GM12878 (cell line): ENCODE data around the gene RHEX. TPM values are rescaled to one million over a fixed set of nuclear protein-coding genes. Genes with fewer than 3 reads are reported as not detected.

Experiments used
- ATAC-seq: fragments of 200-7000 bp; cut with Tn5 transposase; 3 replicates; pipeline ENCODE4 v1.9.1; 2020; ENCODE audit warnings: mild to moderate bottlenecking, moderate library complexity
- BruUV-seq: library from RNA; stranded (reverse); fragments of 400-500 nt; replicated peaks from 2 replicates; lab custom pipeline; 2021; lab: Mats Ljungman, UMichigan
- CTCF ChIA-PET: fragments of 300-600 bp; sonication (Branson Sonifier 250); formaldehyde crosslinking; extraction: SDS; loops from one replicate; lab custom pipeline; 2021; ENCODE audit warnings: inconsistent platforms; lab: Yijun Ruan, JAX
- POLR2A ChIA-PET: fragments of 350-600 bp; formaldehyde crosslinking; extraction: SDS; loops from one replicate; lab custom pipeline; 2021; ENCODE audit warnings: inconsistent platforms; lab: Charles Lee
- RAD21 ChIA-PET: fragments of 300-600 bp; sonication (Branson Sonifier 250); formaldehyde crosslinking; loops from one replicate; lab custom pipeline; 2023; ENCODE audit warnings: antibody characterized with exemption; ENCODE audit not compliant: unreplicated experiment; lab: Charles Lee
- SMC1A ChIA-PET: fragments of 300-600 bp; sonication (Branson Sonifier 250); formaldehyde crosslinking; loops from one replicate; lab custom pipeline; 2023; ENCODE audit not compliant: unreplicated experiment, uncharacterized antibody; lab: Charles Lee
- DNase-seq: peaks from one replicate; pipeline ENCODE4 v3.0.0-alpha.2; 2011; ENCODE audit warnings: low read depth, low spot score
- FAIRE-seq: peaks from 3 replicates; lab custom pipeline; 2011; peaks lifted over from hg19 to GRCh38; lab: Jason Lieb, UNC
- H2AFZ ChIP-seq: 2 replicates; pipeline ENCODE4 v1.6.0; 2011; ENCODE audit warnings: low read depth, low read length, control low read depth; ENCODE audit not compliant: control insufficient read depth
- H3K27ac ChIP-seq: 2 replicates; pipeline ENCODE4 v1.5.1; 2011; ENCODE audit warnings: control low read depth; ENCODE audit not compliant: control insufficient read depth, insufficient read depth
- H3K27me3 ChIP-seq, 2 experiments: replicated peaks in 1 of 2; 2 replicates each; pipeline versions ENCODE4 v1.6.0 to v1.6.1; 2011; ENCODE audit warnings: low read length in 1 of 2; ENCODE audit not compliant: control insufficient read depth in 2 of 2, insufficient read depth in 2 of 2
- H3K36me3 ChIP-seq, 2 experiments: 2 replicates each; pipeline ENCODE4 v1.5.1; 2011; ENCODE audit warnings: low read length in 1 of 2; ENCODE audit not compliant: control insufficient read depth in 2 of 2, insufficient read depth in 2 of 2
- H3K4me1 ChIP-seq: 2 replicates; pipeline ENCODE4 v1.6.1; 2011; ENCODE audit warnings: mild to moderate bottlenecking, low read length, moderate library complexity, mixed read lengths; ENCODE audit not compliant: control insufficient read depth, insufficient read depth
- H3K4me2 ChIP-seq: 2 replicates; pipeline ENCODE4 v1.6.0; 2011; ENCODE audit warnings: control low read depth; ENCODE audit not compliant: control insufficient read depth, insufficient read depth
- H3K4me3 ChIP-seq: fragments of 200-600 bp; sonication (generic); 2 replicates; pipeline ENCODE4 v1.5.1; 2016
- H3K79me2 ChIP-seq: 2 replicates; pipeline ENCODE4 v1.6.0; 2011; ENCODE audit warnings: low read length; ENCODE audit not compliant: control insufficient read depth, insufficient read depth
- H3K9ac ChIP-seq: 2 replicates; pipeline ENCODE4 v1.8.0; 2011; ENCODE audit warnings: low read length, control low read depth, mixed read lengths; ENCODE audit not compliant: control insufficient read depth, insufficient read depth
- H3K9me3 ChIP-seq: replicated peaks from 3 replicates; pipeline ENCODE4 v1.5.1; 2011; ENCODE audit warnings: mild to moderate bottlenecking, low read length; ENCODE audit not compliant: control insufficient read depth, insufficient read depth
- H4K20me1 ChIP-seq: 2 replicates; pipeline ENCODE4 v1.6.0; 2011; ENCODE audit not compliant: control insufficient read depth, insufficient read depth
- CREM ChIP-seq: IDR thresholded peaks from 2 replicates; pipeline ENCODE4 v1.6.1; 2014; ENCODE audit warnings: antibody characterized with exemption, low read depth
- EZH2 ChIP-seq: IDR thresholded peaks from 2 replicates; pipeline ENCODE4 v1.6.1; 2012; ENCODE audit warnings: low read depth, mild to moderate bottlenecking, control low read depth, inconsistent platforms, low read length, borderline replicate concordance; ENCODE audit not compliant: control insufficient read depth
- GABPA ChIP-seq: IDR thresholded peaks from 2 replicates; pipeline ENCODE4 v1.6.1; 2014; ENCODE audit warnings: antibody characterized with exemption, low read depth, mild to moderate bottlenecking, inconsistent platforms
- HDAC2 ChIP-seq: fragments of 200-600 bp; sonication (generic); IDR thresholded peaks from 2 replicates; pipeline ENCODE4 v1.6.1; 2017
- KAT2A ChIP-seq: conservative IDR thresholded peaks from 2 replicates; pipeline ENCODE4 v1.6.1; 2011; ENCODE audit warnings: low read depth, low read length; ENCODE audit not compliant: control insufficient read depth
- KLF5 ChIP-seq: fragments of 450-650 bp; IDR thresholded peaks from 2 replicates; pipeline ENCODE4 v1.6.1; 2014; ENCODE audit warnings: mild to moderate bottlenecking; ENCODE audit not compliant: partially characterized antibody
- NFIC ChIP-seq: IDR thresholded peaks from 2 replicates; pipeline ENCODE4 v1.6.1; 2012; ENCODE audit warnings: low read depth, mild to moderate bottlenecking, inconsistent platforms, low read length, moderate library complexity
- NFYA ChIP-seq: IDR thresholded peaks from 2 replicates; pipeline ENCODE4 v1.6.1; 2011; ENCODE audit warnings: low read depth, mild to moderate bottlenecking, low read length, improper control_type of control experiment, borderline replicate concordance
- RAD51 ChIP-seq: fragments of 450-650 bp; IDR thresholded peaks from 2 replicates; pipeline ENCODE4 v1.6.1; 2016; ENCODE audit warnings: moderate library complexity, mild to moderate bottlenecking, inconsistent platforms
- SREBF1 ChIP-seq: IDR thresholded peaks from 2 replicates; pipeline ENCODE4 v1.6.1; 2012; ENCODE audit warnings: mild to moderate bottlenecking, low read length
- SUPT20H ChIP-seq: IDR thresholded peaks from 2 replicates; pipeline ENCODE4 v1.6.1; 2011; ENCODE audit warnings: low read depth, mild to moderate bottlenecking, low read length, moderate library complexity, borderline replicate concordance; ENCODE audit not compliant: control insufficient read depth
- ZNF384 ChIP-seq: IDR thresholded peaks from 2 replicates; pipeline ENCODE4 v1.6.1; 2012; ENCODE audit warnings: low read depth, mild to moderate bottlenecking, low read length, improper control_type of control experiment, borderline replicate concordance
- ZZZ3 ChIP-seq: IDR thresholded peaks from 2 replicates; pipeline ENCODE4 v1.6.1; 2011; ENCODE audit warnings: low read depth; ENCODE audit not compliant: control insufficient read depth, insufficient read length
- WGBS: methylation state at CpG from one replicate; pipeline ENCODE4 v1.1.6; 2016; ENCODE audit warnings: low lambda C conversion rate; ENCODE audit not compliant: insufficient replicate concordance, insufficient coverage; ENCODE audit errors: missing lambda C conversion rate; 5-methylcytosine and 5-hydroxymethylcytosine counted together
- in situ Hi-C: fragments of 300-500 bp; cut with MboI; formaldehyde crosslinking; loops from 9 replicates; pipeline ENCODE4 v1.14.3; 2018; ENCODE audit warnings: mixed read lengths
- intact Hi-C: fragments of 100-400 bp; cut with micrococcal nuclease; formaldehyde crosslinking; loops from one replicate; pipeline ENCODE4 v1.14.2; 2022; ENCODE audit not compliant: unreplicated experiment
- polyA plus RNA-seq, 11 experiments: library from polyadenylated mRNA; depleted of rRNA in 4 of 11; unstranded in 6 of 11; stranded (reverse) in 5 of 11; fragments of >200 nt; fragmentation: Nextera tagmentation in 4 of 11; fragmentation: Illumina TruSeq in 1 of 11; extraction: Ambion mirVana in 4 of 11; extraction: Trizol in 1 of 11; gene quantifications; 1 replicate in 1 of 11; 2 replicates in 10 of 11; pipeline versions ENCODE4 v1.2.1 to v1.2.3, GENCODE V29; 2011 to 2016; ENCODE audit warnings: inconsistent platforms in 2 of 11, missing spikeins in 2 of 11, low read depth in 1 of 11
- total RNA-seq, 4 experiments: library from RNA; depleted of rRNA in 3 of 4; stranded (reverse); fragments of >200 nt in 3 of 4; fragmentation: Illumina TruSeq in 1 of 4; extraction: Trizol in 1 of 4; gene quantifications; 2 replicates each; pipeline versions ENCODE4 v1.2.1 to v1.2.3, GENCODE V29; 2013 to 2021
- TF ChIP-seq, protein P1 (sequence below): fragments of 450-650 bp; IDR thresholded peaks from 2 replicates; pipeline ENCODE4 v1.6.1; 2016; ENCODE audit warnings: mild to moderate bottlenecking, moderate library complexity, borderline replicate concordance
- TF ChIP-seq, protein P2 (sequence below): fragments of 450-650 bp; IDR thresholded peaks from 2 replicates; pipeline ENCODE4 v1.6.1; 2018; ENCODE audit warnings: borderline replicate concordance, mild to moderate bottlenecking; ENCODE audit not compliant: partially characterized antibody
- TF ChIP-seq, protein P3 (sequence below): fragments of 450-650 bp; IDR thresholded peaks from 2 replicates; pipeline ENCODE4 v1.6.1; 2016; ENCODE audit warnings: mild to moderate bottlenecking

RHEX gene
- total and polyA plus RNA-seq, 10 of the 15 experiments (the other 5 are each of a cell fraction or from before 2014, with no cell fraction given): 2.4 to 11.4 (median 5.7) TPM

DNA sequence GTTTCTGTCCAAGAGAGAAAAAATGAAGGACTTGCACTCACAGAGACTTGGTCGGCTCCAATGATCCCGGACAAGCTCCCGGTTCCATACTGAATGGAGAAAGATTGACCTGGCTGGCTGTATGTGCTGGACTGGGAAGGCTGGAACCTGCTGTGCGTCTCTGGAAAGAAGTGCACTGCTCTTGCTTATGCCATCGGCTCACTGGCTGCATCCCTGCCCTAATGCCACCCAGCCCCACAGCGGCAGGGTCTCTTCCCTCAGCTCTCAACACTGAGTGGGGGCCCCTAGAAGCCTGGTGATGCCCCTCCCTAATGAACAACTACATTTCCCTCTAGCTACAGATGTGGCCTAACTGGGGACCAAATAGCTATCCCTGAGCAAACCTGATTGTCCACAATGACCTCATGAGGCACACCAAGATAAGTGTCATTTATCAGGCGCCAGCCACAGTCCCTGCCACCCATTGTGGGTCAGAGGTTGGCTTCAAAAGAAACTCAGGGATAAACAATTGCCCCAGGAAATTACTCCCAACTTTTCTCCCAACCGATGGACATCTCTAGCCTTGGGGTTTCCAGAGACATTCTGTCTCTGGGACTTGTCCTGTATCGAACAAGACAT is 31.9 kb upstream of the RHEX start:
- FAIRE-seq (no peak), ATAC-seq (no peak), DNase-seq (no peak)
- ChIA-PET CTCF (interaction anchor here (1.0 to 1.5 kb wide), 3 partner anchors 9 to 85 kb away, joined by 3 to 8 read pairs (median 5); no protein-coding TSS in a partner anchor), SMC1A (interaction anchor here (2.0 kb wide), 1 partner anchor 10 kb away, joined by 10 read pairs; no protein-coding TSS in a partner anchor), RAD21 (interaction anchor here (1.0 to 1.3 kb wide), 2 partner anchors 12 to 44 kb away, joined by 3 read pairs; no protein-coding TSS in a partner anchor), POLR2A (no interaction called here)
- no peak overlapping the region for H3K27ac ChIP-seq
- H3K79me2 ChIP-seq: no peaks in the 10 kb centered on the region
- no peak overlapping the region for H3K4me3 ChIP-seq
- no peaks in the 10 kb centered on the region for H4K20me1 ChIP-seq
- 45% methylated on average over 9 of the region's 9 CpGs for WGBS
- H3K4me2 ChIP-seq: no peak overlapping the region
- in situ Hi-C loops: no loop called here
- no peaks in the 10 kb centered on the region for H3K4me1 ChIP-seq
- H3K36me3 ChIP-seq: no peaks in the 10 kb centered on the region
- BruUV-seq: no TSS peak
- no peak overlapping the region for H2AFZ ChIP-seq
- H3K9me3 ChIP-seq: no peaks in the 10 kb centered on the region
- H3K9ac ChIP-seq: no peak overlapping the region
- intact Hi-C loops: no loop called here
- H3K27me3 ChIP-seq: peaks cover 0 to 5% of the 10 kb centered on the region in 2 experiments; a peak in 2 of 4 replicates
- TF ChIP-seq CREM (no peak), EZH2 (no peak), NFYA (no peak), ZZZ3 (no peak), GABPA (no peak), HDAC2 (no peak), ZNF384 (no peak), KAT2A (no peak), SREBF1 (no peak), NFIC (no peak), KLF5 (no peak), RAD51 (no peak), SUPT20H (no peak)
- TF ChIP-seq, protein P1, sequence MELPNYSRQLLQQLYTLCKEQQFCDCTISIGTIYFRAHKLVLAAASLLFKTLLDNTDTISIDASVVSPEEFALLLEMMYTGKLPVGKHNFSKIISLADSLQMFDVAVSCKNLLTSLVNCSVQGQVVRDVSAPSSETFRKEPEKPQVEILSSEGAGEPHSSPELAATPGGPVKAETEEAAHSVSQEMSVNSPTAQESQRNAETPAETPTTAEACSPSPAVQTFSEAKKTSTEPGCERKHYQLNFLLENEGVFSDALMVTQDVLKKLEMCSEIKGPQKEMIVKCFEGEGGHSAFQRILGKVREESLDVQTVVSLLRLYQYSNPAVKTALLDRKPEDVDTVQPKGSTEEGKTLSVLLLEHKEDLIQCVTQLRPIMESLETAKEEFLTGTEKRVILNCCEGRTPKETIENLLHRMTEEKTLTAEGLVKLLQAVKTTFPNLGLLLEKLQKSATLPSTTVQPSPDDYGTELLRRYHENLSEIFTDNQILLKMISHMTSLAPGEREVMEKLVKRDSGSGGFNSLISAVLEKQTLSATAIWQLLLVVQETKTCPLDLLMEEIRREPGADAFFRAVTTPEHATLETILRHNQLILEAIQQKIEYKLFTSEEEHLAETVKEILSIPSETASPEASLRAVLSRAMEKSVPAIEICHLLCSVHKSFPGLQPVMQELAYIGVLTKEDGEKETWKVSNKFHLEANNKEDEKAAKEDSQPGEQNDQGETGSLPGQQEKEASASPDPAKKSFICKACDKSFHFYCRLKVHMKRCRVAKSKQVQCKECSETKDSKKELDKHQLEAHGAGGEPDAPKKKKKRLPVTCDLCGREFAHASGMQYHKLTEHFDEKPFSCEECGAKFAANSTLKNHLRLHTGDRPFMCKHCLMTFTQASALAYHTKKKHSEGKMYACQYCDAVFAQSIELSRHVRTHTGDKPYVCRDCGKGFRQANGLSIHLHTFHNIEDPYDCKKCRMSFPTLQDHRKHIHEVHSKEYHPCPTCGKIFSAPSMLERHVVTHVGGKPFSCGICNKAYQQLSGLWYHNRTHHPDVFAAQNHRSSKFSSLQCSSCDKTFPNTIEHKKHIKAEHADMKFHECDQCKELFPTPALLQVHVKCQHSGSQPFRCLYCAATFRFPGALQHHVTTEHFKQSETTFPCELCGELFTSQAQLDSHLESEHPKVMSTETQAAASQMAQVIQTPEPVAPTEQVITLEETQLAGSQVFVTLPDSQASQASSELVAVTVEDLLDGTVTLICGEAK: no peak
- TF ChIP-seq, protein P2, sequence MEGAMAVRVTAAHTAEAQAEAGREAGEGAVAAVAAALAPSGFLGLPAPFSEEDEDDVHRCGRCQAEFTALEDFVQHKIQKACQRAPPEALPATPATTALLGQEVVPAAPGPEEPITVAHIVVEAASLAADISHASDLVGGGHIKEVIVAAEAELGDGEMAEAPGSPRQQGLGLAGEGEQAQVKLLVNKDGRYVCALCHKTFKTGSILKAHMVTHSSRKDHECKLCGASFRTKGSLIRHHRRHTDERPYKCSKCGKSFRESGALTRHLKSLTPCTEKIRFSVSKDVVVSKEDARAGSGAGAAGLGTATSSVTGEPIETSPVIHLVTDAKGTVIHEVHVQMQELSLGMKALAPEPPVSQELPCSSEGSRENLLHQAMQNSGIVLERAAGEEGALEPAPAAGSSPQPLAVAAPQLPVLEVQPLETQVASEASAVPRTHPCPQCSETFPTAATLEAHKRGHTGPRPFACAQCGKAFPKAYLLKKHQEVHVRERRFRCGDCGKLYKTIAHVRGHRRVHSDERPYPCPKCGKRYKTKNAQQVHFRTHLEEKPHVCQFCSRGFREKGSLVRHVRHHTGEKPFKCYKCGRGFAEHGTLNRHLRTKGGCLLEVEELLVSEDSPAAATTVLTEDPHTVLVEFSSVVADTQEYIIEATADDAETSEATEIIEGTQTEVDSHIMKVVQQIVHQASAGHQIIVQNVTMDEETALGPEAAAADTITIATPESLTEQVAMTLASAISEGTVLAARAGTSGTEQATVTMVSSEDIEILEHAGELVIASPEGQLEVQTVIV: no peak
- TF ChIP-seq, protein P3, sequence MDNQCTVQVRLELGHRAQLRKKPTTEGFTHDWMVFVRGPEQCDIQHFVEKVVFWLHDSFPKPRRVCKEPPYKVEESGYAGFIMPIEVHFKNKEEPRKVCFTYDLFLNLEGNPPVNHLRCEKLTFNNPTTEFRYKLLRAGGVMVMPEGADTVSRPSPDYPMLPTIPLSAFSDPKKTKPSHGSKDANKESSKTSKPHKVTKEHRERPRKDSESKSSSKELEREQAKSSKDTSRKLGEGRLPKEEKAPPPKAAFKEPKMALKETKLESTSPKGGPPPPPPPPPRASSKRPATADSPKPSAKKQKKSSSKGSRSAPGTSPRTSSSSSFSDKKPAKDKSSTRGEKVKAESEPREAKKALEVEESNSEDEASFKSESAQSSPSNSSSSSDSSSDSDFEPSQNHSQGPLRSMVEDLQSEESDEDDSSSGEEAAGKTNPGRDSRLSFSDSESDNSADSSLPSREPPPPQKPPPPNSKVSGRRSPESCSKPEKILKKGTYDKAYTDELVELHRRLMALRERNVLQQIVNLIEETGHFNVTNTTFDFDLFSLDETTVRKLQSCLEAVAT: no peak
